HCT116 (cell line): ENCODE data around the gene CDK14. TPM values are rescaled to one million over a fixed set of nuclear protein-coding genes. Genes with fewer than 3 reads are reported as not detected.

Experiments
- ATAC-seq: fragments of 200-7000 bp; cut with Tn5 transposase; 2 replicates; pipeline ENCODE4 v1.9.1; 2020; ENCODE audit warnings: mild to moderate bottlenecking, moderate library complexity
- BruUV-seq: library from RNA; stranded (reverse); fragments of 400-500 nt; replicated peaks from 2 replicates; lab custom pipeline; 2021; lab: Mats Ljungman, UMichigan
- CTCF ChIA-PET: fragments of 300-600 bp; sonication (Branson Sonifier 250); formaldehyde crosslinking; loops from one replicate; lab custom pipeline; 2021; ENCODE audit warnings: antibody characterized with exemption; lab: Charles Lee
- POLR2A ChIA-PET: fragments of 300-600, 350-600 bp; sonication (Branson Sonifier 250); formaldehyde crosslinking; loops from one replicate; lab custom pipeline; 2021; ENCODE audit warnings: antibody characterized with exemption; lab: Charles Lee
- RAD21 ChIA-PET, 2 experiments: fragments of 300-600 bp; sonication (Branson Sonifier 250); formaldehyde crosslinking; loops; one replicate each; lab custom pipeline; 2023; ENCODE audit warnings: low total read pairs in 2 of 2; ENCODE audit not compliant: uncharacterized antibody in 2 of 2, unreplicated experiment in 2 of 2, low non-redundant PET in 1 of 2; lab: Charles Lee
- DNase-seq: peaks from one replicate; pipeline ENCODE4 v3.0.0-alpha.2; 2010; ENCODE audit warnings: low read depth, low spot score
- H2AFZ ChIP-seq: fragments of 200-600 bp; shearing (Covaris generic), sonication (generic); 2 replicates; pipeline ENCODE4 v1.6.1; 2017; ENCODE audit warnings: low read depth, mixed run types, mixed read lengths, antibody characterized with exemption, low read length; ENCODE audit not compliant: poor library complexity, severe bottlenecking
- H3K27ac ChIP-seq: 2 replicates; pipeline ENCODE4 v1.5.1; 2012; ENCODE audit warnings: low read depth, low read length
- H3K27me3 ChIP-seq: fragments of 200-600 bp; sonication (generic); 2 replicates; pipeline ENCODE4 v1.6.1; 2016; ENCODE audit warnings: mixed run types, low read length, mixed read lengths; ENCODE audit not compliant: insufficient read depth
- H3K36me3 ChIP-seq, 2 experiments: fragments of 200-500 bp in 1 of 2; fragments of 200-600 bp in 1 of 2; sonication (Bioruptor generic) in 1 of 2; sonication (generic) in 1 of 2; 2 replicates each; pipeline versions ENCODE4 v1.5.1 to v1.6.1; 2014 to 2016; ENCODE audit warnings: low read length in 2 of 2, inconsistent platforms in 1 of 2, mixed read lengths in 1 of 2, mixed run types in 1 of 2; ENCODE audit not compliant: insufficient read depth in 2 of 2, control insufficient read depth in 1 of 2
- H3K4me1 ChIP-seq, 2 experiments: fragments of 200-600 bp in 1 of 2; sonication (generic) in 1 of 2; 2 replicates each; pipeline versions ENCODE4 v1.5.1 to v1.6.1; 2012 to 2017; ENCODE audit warnings: low read length in 2 of 2, inconsistent platforms in 1 of 2, mild to moderate bottlenecking in 1 of 2, mixed read lengths in 1 of 2, mixed run types in 1 of 2, moderate library complexity in 1 of 2; ENCODE audit not compliant: insufficient read depth in 2 of 2, control insufficient read depth in 1 of 2
- H3K4me2 ChIP-seq: fragments of 200-600 bp; sonication (generic); 2 replicates; pipeline ENCODE4 v1.6.1; 2017; ENCODE audit warnings: mixed run types, low read length, mixed read lengths
- H3K4me3 ChIP-seq, 2 experiments: fragments of 200-600 bp in 1 of 2; sonication (generic) in 1 of 2; replicated peaks in 1 of 2; 2 replicates each; pipeline ENCODE4 v1.5.1; 2011 to 2016; ENCODE audit warnings: low read length in 2 of 2, control low read depth in 1 of 2, low read depth in 1 of 2, mild to moderate bottlenecking in 1 of 2, mixed read lengths in 1 of 2, mixed run types in 1 of 2
- H3K79me2 ChIP-seq: fragments of 200-600 bp; sonication (generic); 2 replicates; pipeline ENCODE4 v1.6.1; 2017; ENCODE audit warnings: mild to moderate bottlenecking, mixed run types, low read length, moderate library complexity, mixed read lengths; ENCODE audit not compliant: insufficient read depth
- H3K9ac ChIP-seq: fragments of 200-600 bp; sonication (generic); 2 replicates; pipeline ENCODE4 v1.6.1; 2016; ENCODE audit warnings: low read length, mixed read lengths
- H3K9me2 ChIP-seq: fragments of 200-600 bp; sonication (generic), shearing (Covaris generic); 2 replicates; pipeline ENCODE4 v1.6.1; 2017; ENCODE audit warnings: mixed run types, mild to moderate bottlenecking, moderate library complexity; ENCODE audit not compliant: insufficient read depth
- H3K9me3 ChIP-seq, 2 experiments: fragments of 200-500 bp in 1 of 2; fragments of 200-600 bp in 1 of 2; sonication (Bioruptor generic) in 1 of 2; sonication (generic) in 1 of 2; 2 replicates each; pipeline ENCODE4 v1.6.1; 2014 to 2017; ENCODE audit warnings: low read length in 2 of 2, mixed read lengths in 2 of 2, inconsistent platforms in 1 of 2, low read depth in 1 of 2, mild to moderate bottlenecking in 1 of 2, mixed run types in 1 of 2, moderate library complexity in 1 of 2; ENCODE audit not compliant: control insufficient read depth in 1 of 2, insufficient read depth in 1 of 2
- H4K20me1 ChIP-seq: fragments of 200-600 bp; sonication (generic), shearing (Covaris generic); 2 replicates; pipeline ENCODE4 v1.6.1; 2017; ENCODE audit warnings: mixed run types, mild to moderate bottlenecking, moderate library complexity; ENCODE audit not compliant: insufficient read depth
- ATF3 ChIP-seq: IDR thresholded peaks from 2 replicates; pipeline ENCODE4 v1.6.1; 2012
- EZH2 ChIP-seq: fragments of 200-600 bp; sonication (generic); IDR thresholded peaks from 2 replicates; pipeline ENCODE4 v1.6.1; 2017; ENCODE audit warnings: antibody characterized with exemption, mixed run types
- EZH2phosphoT487 ChIP-seq: fragments of 200-600 bp; IDR thresholded peaks from 2 replicates; pipeline ENCODE4 v1.6.1; 2018; ENCODE audit warnings: antibody characterized with exemption, borderline replicate concordance
- FOSL1 ChIP-seq: IDR thresholded peaks from 2 replicates; pipeline ENCODE4 v1.6.1; 2012; ENCODE audit warnings: low read depth
- POLR2AphosphoS5 ChIP-seq: IDR thresholded peaks from 2 replicates; pipeline ENCODE4 v1.6.1; 2011; ENCODE audit warnings: mild to moderate bottlenecking, low read depth, low read length, moderate library complexity
- RAD21 ChIP-seq: IDR thresholded peaks from 2 replicates; pipeline ENCODE4 v1.6.1; 2012; ENCODE audit warnings: low read depth, mild to moderate bottlenecking
- REST ChIP-seq: IDR thresholded peaks from 2 replicates; pipeline ENCODE4 v1.6.1; 2012; ENCODE audit warnings: low read depth
- SRF ChIP-seq: IDR thresholded peaks from 2 replicates; pipeline ENCODE4 v1.6.1; 2012; ENCODE audit warnings: low read depth
- YY1 ChIP-seq: IDR thresholded peaks from 2 replicates; pipeline ENCODE4 v1.6.1; 2011; ENCODE audit warnings: low read length, low read depth, moderate library complexity, mild to moderate bottlenecking; ENCODE audit not compliant: insufficient replicate concordance; ENCODE audit errors: extremely low read depth
- ZFX ChIP-seq: fragments of 450-650 bp; IDR thresholded peaks from 2 replicates; pipeline ENCODE4 v1.6.1; 2017
- intact Hi-C: fragments of 100-400 bp; cut with micrococcal nuclease; formaldehyde crosslinking; loops from 2 replicates; pipeline ENCODE4 v1.10.0; 2022
- total RNA-seq: library from RNA; stranded (reverse); gene quantifications from one replicate; pipeline ENCODE4 v1.2.1, GENCODE V29; 2021; ENCODE audit not compliant: unreplicated experiment

Gene CDK14
- total RNA-seq, 1 experiment from 2014 or later = 10.2 TPM

GRCh38 chr7:91098566-91098965 is 502.4 kb downstream of the CDK14 start:
- DNase-seq (no peak), ATAC-seq (no peak)
- H2AFZ ChIP-seq = no peak overlapping the region
- no peaks in the 10 kb centered on the region for H3K9me3 ChIP-seq
- ChIA-PET POLR2A (no interaction called here), RAD21 (no interaction called here), CTCF (no interaction called here)
- no peaks in the 10 kb centered on the region for H3K79me2 ChIP-seq
- H3K9ac ChIP-seq = no peak overlapping the region
- TF ChIP-seq EZH2 (no peak), EZH2phosphoT487 (no peak), RAD21 (no peak), POLR2AphosphoS5 (no peak), ZFX (no peak), SRF (no peak), ATF3 (no peak), REST (no peak), YY1 (no peak), FOSL1 (no peak)
- H3K36me3 ChIP-seq = no peaks in the 10 kb centered on the region
- intact Hi-C loops = no loop called here
- no peak overlapping the region for H3K4me3 ChIP-seq
- no peak overlapping the region for H3K27ac ChIP-seq
- H3K9me2 ChIP-seq = no peaks in the 10 kb centered on the region
- no peaks in the 10 kb centered on the region for H3K27me3 ChIP-seq
- H3K4me1 ChIP-seq = no peaks in the 10 kb centered on the region
- BruUV-seq = no TSS peak
- H3K4me2 ChIP-seq = no peak overlapping the region
- no peaks in the 10 kb centered on the region for H4K20me1 ChIP-seq
